HG02840 (cell line): ENCODE results near the gene TEN1.

ENCODE experiments used
- ATAC-seq: cut with Tn5 transposase; IDR thresholded peaks from one replicate; pipeline ENCODE4 v1.9.1; 2021; ENCODE audit warnings: mild to moderate bottlenecking, moderate library complexity, moderate number of reproducible peaks; ENCODE audit not compliant: unreplicated experiment, low FRiP score

Gene TEN1

GRCh38 chr17:75975757-75976174 lies 3.3 kb upstream of the TEN1 start:
- ATAC-seq, result no peak

- no peak for ATAC-seq
Measured at GRCh38 chr17:75976175-75976848, 2.7 kb upstream of the TEN1 start.

DNA sequence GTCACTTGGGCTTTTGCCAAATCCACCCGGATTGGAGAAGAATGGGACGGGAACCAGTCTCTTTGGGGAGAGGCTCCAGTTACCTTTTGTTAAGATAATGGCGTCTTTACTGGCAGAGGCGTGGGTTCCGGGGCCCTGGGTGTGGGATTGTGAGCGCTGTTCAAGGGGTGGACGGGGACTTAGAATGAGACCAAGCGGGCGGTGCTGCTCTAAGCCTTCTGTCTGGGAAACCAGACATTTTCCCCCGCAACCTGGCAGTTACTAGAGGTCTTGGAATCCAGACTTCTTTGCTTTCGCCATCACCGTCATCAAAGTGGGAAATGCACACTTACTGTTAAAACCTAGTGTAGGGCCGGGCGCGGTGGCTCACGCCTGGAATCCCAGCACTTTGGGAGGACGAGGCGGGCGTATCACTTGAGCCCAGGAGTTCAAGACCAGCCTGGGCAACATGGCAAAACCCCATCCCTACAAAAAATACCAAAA lies 706 bp downstream of the TEN1 start:
- no peak for ATAC-seq

DNA sequence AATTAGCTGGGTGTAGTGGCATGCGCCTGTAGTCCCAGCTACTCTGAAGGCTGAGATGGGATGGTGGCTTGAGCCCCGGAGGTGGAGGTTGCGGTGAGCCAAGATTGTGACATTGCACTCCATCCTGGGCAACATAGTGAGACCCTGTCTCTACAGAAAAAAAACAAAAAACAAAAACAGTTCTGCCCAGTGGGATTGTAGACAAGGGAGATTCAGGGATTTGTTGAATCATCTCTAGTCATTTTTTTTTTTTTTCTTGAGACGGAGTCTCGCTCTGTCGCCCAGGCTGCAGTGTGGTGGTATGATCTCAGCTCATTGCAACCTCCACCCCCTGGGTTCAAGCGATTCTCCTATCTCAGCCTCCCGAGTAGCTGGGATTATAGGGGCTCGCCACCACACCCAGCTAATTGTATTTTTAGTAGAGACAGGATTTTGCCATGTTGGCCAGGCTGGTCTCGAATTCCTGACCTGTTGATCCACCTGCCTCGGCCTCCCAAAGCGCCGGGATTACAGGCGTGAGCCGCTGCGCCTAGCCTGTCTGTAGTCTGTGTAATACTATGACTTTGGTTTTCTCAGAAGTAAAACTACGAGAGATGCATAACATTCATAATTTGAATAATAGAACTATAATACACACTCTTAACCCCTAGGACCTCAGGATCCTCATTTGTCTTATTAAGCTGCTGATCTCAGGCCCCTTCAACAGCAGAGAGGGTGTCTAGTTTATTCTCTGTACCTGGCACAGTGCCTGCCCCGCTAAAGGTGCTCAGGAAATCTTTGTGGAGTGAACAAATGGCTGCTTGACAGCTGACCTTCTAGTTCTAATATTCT lies 1.4 kb downstream of the TEN1 start:
- ATAC-seq, result no peak

- no peak for ATAC-seq
Measured at GRCh38 chr17:75981019-75981615, 2.1 kb downstream of the TEN1 start.

DNA sequence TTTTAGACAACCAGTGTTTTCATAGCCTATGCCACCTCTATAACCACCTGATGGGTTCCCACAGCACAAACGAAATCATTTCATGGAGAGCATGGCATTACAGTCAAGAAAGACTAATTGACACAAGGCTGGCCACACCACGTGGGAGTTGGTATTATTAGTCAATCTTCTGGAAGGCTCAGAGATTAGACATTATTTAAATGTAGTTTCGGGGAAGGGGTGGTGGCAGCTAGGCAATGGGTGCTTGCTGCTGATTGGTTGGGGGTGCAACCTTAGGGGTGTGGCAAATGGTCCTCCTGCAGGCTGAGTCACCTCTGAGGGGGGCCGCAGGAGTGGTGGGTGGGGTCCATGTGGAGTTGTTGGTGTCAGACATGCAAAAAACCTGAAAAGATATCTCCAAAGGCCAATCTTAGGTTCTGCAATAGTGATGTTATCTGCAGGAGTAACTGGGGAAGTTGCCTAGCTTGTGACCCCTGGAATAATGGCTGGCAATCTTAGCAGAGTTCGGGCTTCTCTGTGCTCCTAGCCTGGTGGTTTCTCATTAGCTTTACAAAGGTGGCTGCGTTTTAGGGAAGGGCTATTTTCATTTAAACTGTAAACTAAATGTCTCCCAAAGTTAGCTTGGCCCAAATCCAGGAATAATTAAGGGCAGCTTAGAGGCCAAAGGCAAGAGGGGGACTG lies 4.6 kb downstream of the TEN1 start:
- ATAC-seq, result no peak

GRCh38 chr17:75985986-75986385 lies 6.9 kb downstream of the TEN1 start:
- ATAC-seq, result no peak

DNA sequence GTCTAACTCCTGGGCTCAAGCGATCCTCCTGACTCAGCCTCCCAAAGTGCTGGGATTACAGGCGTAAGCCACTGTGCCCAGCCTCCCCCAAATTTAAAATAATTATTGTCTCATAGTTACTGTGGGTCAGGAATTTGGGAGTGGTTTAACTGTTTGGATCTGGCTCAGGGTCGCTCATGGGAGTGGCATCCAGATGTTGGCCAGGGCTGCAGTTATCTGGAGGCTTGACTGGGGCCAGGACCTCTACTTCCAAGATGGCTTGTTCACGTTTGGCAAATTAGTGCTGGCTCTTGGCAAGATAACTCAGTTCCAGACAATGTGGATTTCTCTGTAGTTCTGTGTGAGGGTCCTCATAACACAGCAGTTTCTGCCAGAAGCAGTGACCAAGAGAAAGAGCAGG lies 8.0 kb downstream of the TEN1 start:
- no peak for ATAC-seq

GRCh38 chr17:75991396-75991795 lies 12.4 kb downstream of the TEN1 start:
- ATAC-seq, result no peak

- ATAC-seq, result no peak
Measured at GRCh38 chr17:75994802-75995370, 15.8 kb downstream of the TEN1 start.

DNA sequence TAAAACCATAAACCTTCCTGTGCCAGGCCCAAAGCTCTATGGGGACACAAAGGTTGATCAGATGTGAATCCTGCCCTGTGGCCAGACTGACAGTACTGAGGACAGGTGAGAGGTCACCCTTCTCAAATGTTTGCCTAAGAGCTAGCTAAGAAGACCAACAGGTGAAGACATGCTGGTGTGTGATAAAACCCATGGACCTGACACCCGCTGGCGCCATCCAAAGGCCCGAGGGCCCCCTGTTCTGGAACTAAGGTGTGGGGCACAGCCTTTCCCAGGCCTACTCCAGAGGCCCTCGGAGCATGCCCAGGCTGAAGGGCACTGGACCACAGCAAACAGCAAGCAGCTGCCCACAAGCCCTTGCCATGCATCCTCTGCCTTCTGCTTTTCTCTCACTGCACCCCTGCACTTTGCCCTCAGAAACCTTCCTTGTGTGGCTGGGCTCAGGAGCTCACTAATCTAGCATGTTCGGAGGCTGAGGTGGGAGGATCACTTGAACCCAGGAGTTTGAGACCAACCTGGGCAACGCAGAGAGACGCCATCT lies 16.4 kb downstream of the TEN1 start:
- no peak for ATAC-seq

GRCh38 chr17:75996665-75997590 lies 17.9 kb downstream of the TEN1 start:
- no peak for ATAC-seq

DNA sequence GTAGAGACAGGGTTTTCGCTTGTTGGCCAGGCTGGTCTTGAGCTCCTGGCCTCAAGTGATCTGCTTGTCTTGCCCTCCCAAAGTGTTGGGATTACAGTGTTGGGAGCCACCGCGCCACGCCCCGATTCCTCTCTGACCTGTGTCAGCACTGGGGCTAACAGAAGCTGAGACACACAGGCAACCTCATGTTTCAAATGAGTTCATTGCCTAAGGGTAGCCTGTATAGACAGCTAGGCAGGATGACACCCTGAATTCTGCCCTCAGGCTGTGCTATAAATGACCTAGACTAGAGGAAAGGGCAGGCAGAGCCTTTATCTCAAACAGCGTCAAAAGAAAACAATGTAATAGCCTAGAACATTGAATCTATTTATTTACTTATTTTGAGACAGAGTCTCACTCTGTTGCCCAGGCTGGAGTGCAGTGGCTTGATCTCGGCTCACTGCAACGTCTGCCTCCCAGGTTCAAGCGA lies 19.3 kb downstream of the TEN1 start:
- no peak for ATAC-seq

DNA sequence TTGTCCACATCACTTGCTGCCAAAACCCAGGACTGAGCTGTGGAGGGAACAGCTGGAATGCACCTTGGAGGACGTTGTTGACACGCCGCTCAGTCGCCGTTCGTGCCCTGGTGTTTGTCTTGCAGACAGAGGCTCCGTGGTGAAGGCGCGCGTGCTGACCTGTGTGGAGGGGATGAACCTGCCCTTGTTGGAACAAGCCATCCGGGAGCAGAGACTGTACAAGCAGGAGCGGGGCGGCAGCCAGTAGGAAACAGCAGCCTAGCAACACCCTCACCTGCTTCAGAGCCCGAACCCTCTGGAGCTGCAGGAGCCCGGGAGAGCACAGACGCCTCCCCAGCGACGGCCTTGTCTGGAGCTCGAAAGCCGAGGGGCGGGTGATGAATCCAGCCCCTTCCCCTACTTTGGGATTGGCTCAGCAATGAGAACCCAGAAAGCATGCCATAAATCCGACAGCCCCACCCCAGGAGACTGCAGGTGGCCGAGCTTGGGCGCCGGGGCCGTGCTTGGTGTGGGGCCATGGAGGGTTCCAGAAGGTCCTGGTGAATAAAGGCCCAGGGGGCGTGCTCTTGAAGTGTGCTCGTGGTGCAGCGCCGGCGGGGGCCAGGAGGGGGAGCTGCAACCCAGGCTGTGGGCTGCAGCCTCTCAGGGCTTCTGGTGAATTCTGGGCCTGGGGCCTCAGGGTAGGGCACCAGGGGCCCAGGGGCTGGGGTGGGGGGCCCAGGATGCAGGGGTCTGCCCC lies 21.1 kb downstream of the TEN1 start:
- ATAC-seq, result no peak

DNA sequence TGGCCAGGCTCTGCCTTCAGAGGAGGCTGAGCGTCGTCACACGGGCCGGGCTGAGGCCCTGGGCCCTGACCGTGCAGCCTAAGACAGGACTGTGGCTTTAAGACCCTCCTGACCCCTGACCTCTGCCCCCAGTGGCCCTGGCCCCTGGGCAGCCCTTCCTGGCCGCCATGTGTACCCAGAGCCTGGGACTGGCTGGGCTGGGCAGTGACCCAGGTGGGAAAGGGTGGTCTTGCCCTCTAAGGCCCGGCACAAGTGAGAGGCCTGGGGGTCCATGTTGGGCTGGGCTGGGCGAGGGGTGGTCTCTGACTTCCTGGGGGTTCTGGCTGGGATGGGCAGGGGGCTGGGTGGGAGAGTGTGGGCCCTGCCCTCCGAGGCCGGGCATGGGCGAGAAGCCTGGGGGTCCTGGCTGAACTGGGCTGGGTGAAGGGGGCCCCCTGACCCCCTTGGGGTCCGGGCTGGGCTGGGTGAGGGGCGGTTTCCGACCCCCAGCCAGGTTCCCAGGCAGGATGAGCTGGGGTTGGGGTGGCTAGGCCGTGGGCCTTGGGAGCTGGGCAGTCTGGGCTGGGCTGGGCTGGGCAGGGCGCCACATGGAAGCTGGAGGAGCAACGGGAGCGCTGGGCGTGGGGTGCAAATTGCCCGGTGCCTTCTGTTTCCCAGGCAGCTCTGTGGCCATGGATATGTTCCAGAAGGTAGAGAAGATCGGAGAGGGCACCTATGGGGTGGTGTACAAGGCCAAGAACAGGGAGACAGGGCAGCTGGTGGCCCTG lies 21.9 kb downstream of the TEN1 start, which contains the start of gene CDK3:
Gene CDK3, plus strand, starts transcription at position 101 of the 767 bp plus-strand sequence. Its CDS starts 571 bp downstream, at position 672.
- ATAC-seq, result no peak

GRCh38 chr17:76002100-76002499 lies 23.1 kb downstream of the TEN1 start:
- no peak for ATAC-seq

DNA sequence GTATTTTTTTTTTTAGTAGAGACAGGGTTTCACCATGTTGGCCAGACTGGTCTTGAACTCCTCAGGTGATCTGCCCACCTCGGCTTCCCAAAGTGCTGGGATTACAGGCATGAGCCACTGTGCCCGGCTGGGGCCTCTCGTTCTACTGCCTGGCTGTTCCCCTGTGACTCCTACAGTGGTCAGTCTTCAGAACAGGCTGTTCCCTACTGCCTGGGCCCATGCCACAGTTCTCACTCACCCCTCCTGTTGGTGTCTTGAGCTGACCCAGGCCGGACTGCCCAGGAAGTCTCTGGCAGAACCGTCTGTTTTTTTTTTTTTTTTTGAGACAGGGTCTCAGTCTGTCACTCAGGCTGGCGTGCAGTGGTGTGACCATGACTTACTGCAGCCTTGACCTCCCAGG lies 24.9 kb downstream of the TEN1 start:
- ATAC-seq, result no peak
